Measurements from ENCODE around the gene LCORL. TPM values are rescaled to one million over a fixed set of nuclear protein-coding genes. Genes with fewer than 3 reads are reported as not detected.

The LCORL gene
- total RNA-seq, 1 experiment from 2014 or later: 14.1 TPM

GRCh38 chr4:17956245-17956644 is 65.3 kb downstream of the LCORL start:
- CTCF ChIA-PET: no interaction called here
- no peak for TF ChIP-seq CTCF (IDR thresholded peaks at IDR 0.05; ENCODE audit: unreplicated experiment)
- POLR2A ChIA-PET: no interaction called here
- peaks cover 13% of the 10 kb centered on the region for H3K9me3 Mint-ChIP-seq (ENCODE audit: unreplicated experiment)
- intact Hi-C loops (cut with micrococcal nuclease): no loop called here
- H3K27ac Mint-ChIP-seq (ENCODE audit: low read depth, unreplicated experiment): no peak overlapping the region
- peaks cover 25% of the 10 kb centered on the region for H3K36me3 Mint-ChIP-seq (ENCODE audit: insufficient read depth, unreplicated experiment)
- no peak for DNase-seq (ENCODE audit: unreplicated experiment)
- H3K4me3 Mint-ChIP-seq (ENCODE audit: unreplicated experiment): no peak overlapping the region
- peaks cover 6% of the 10 kb centered on the region for H3K4me1 Mint-ChIP-seq (ENCODE audit: insufficient read depth, unreplicated experiment)
- no peaks in the 10 kb centered on the region for H3K27me3 Mint-ChIP-seq (ENCODE audit: insufficient read depth, unreplicated experiment)
- no TSS peak for BruUV-seq (replicated peaks)

GRCh38 chr4:17945303-17945702 is 76.3 kb downstream of the LCORL start:
- Mint-ChIP-seq H3K4me1 (ENCODE audit: insufficient read depth, unreplicated experiment) (peaks cover 5% of the 10 kb centered on the region), H3K9me3 (ENCODE audit: unreplicated experiment) (no peaks in the 10 kb centered on the region), H3K36me3 (ENCODE audit: insufficient read depth, unreplicated experiment) (peaks cover 6% of the 10 kb centered on the region), H3K27me3 (ENCODE audit: insufficient read depth, unreplicated experiment) (no peaks in the 10 kb centered on the region), H3K27ac (ENCODE audit: low read depth, unreplicated experiment) (no peak overlapping the region), H3K4me3 (ENCODE audit: unreplicated experiment) (no peak overlapping the region)
- no TSS peak for BruUV-seq (replicated peaks)
- intact Hi-C loops (cut with micrococcal nuclease): no loop called here
- TF ChIP-seq CTCF (IDR thresholded peaks at IDR 0.05; ENCODE audit: unreplicated experiment): no peak
- ChIA-PET CTCF (no interaction called here), POLR2A (no interaction called here)
- DNase-seq (ENCODE audit: unreplicated experiment): no peak

- BruUV-seq (replicated peaks): no TSS peak
- Mint-ChIP-seq H3K4me1 (ENCODE audit: insufficient read depth, unreplicated experiment) (peaks cover 12% of the 10 kb centered on the region), H3K27ac (ENCODE audit: low read depth, unreplicated experiment) (no peak overlapping the region), H3K4me3 (ENCODE audit: unreplicated experiment) (no peak overlapping the region), H3K9me3 (ENCODE audit: unreplicated experiment) (no peaks in the 10 kb centered on the region), H3K36me3 (ENCODE audit: insufficient read depth, unreplicated experiment) (peaks cover 6% of the 10 kb centered on the region), H3K27me3 (ENCODE audit: insufficient read depth, unreplicated experiment) (no peaks in the 10 kb centered on the region)
- POLR2A ChIA-PET: interaction anchor here (0.6 kb wide), 1 partner anchor 125 kb away, joined by 4 read pairs; no protein-coding TSS in a partner anchor
- CTCF ChIA-PET: no interaction called here
- intact Hi-C loops (cut with micrococcal nuclease): no loop called here
- DNase-seq (ENCODE audit: unreplicated experiment): no peak
- no peak for TF ChIP-seq CTCF (IDR thresholded peaks at IDR 0.05; ENCODE audit: unreplicated experiment)
Observed at GRCh38 chr4:17941731-17942130, 79.8 kb downstream of the LCORL start.

- BruUV-seq (replicated peaks): no TSS peak
- DNase-seq (ENCODE audit: unreplicated experiment): no peak
- CTCF ChIA-PET: interaction anchor here (0.7 to 0.8 kb wide), 2 partner anchors 14 to 119 kb away, joined by 3 to 4 read pairs; no protein-coding TSS in a partner anchor
- no peak for TF ChIP-seq CTCF (IDR thresholded peaks at IDR 0.05; ENCODE audit: unreplicated experiment)
- no peaks in the 10 kb centered on the region for H3K27me3 Mint-ChIP-seq (ENCODE audit: insufficient read depth, unreplicated experiment)
- H3K27ac Mint-ChIP-seq (ENCODE audit: low read depth, unreplicated experiment): peak overlapping the region; percentile 47
- no peak overlapping the region for H3K4me3 Mint-ChIP-seq (ENCODE audit: unreplicated experiment)
- peaks cover 6% of the 10 kb centered on the region for H3K36me3 Mint-ChIP-seq (ENCODE audit: insufficient read depth, unreplicated experiment)
- intact Hi-C loops (cut with micrococcal nuclease): no loop called here
- peaks cover 8% of the 10 kb centered on the region for H3K9me3 Mint-ChIP-seq (ENCODE audit: unreplicated experiment)
- peaks cover 12% of the 10 kb centered on the region for H3K4me1 Mint-ChIP-seq (ENCODE audit: insufficient read depth, unreplicated experiment)
- POLR2A ChIA-PET: interaction anchor here (0.7 kb wide), 1 partner anchor 12 kb away, joined by 3 read pairs; no protein-coding TSS in a partner anchor
Observed at GRCh38 chr4:17939054-17939453, 82.5 kb downstream of the LCORL start.

Measured in MCF 10A (cell line).